ENCODE results near the gene DUS1L. TPM values are rescaled to one million over a fixed set of nuclear protein-coding genes. Genes with fewer than 3 reads are reported as not detected.

The DUS1L gene
- total and polyA plus RNA-seq, 2 donors (not counting 1 experiment from before 2014, with no cell fraction given), result 109 to 241 TPM

- DNase-seq, result no peak
- CTCF ChIA-PET, result interaction anchor here (1.0 to 2.1 kb wide), 2 partner anchors 12 to 66 kb away, joined by 3 to 7 read pairs; partner anchors contain the start of gene DCXR
- peaks cover 22% of the 10 kb centered on the region for H3K4me1 Mint-ChIP-seq
- H3K4me1 ChIP-seq (ENCODE audit: control insufficient read depth in 2 of 2, insufficient read depth in 2 of 2, low read length in 2 of 2), result peaks cover 26 to 37% of the 10 kb centered on the region in 2 donors
- no peak overlapping the region for H3K4me3 ChIP-seq (ENCODE audit: control extremely low read depth in 1 of 5, extremely low read depth in 1 of 5, insufficient read depth in 1 of 5, low read depth in 2 of 5, low read length in 4 of 5)
- H3K9me3 ChIP-seq (ENCODE audit: control extremely low read depth in 1 of 3, control insufficient read depth in 2 of 3, insufficient read depth in 1 of 3, low read length in 2 of 3), result peaks cover 0 to 5% (median 0%) of the 10 kb centered on the region in 3 donors
- no peaks in the 10 kb centered on the region for H3K27me3 Mint-ChIP-seq
- POLR2A ChIA-PET, result interaction anchor here (0.5 to 0.9 kb wide), 2 partner anchors 58 to 187 kb away, joined by 3 to 5 read pairs; partner anchors contain the start of gene CCDC57
- H3K4me3 Mint-ChIP-seq, result peak overlapping the region; percentile 16
- no peak for TF ChIP-seq CTCF (IDR thresholded peaks at IDR 0.05)
- TF ChIP-seq EZH2 (IDR thresholded peaks at IDR 0.05; ENCODE audit: borderline replicate concordance, insufficient read depth, low read depth, low read length, poor library complexity, severe bottlenecking), result no peak
- no peak for ATAC-seq (ENCODE audit: low read depth)
- peaks cover 44% of the 10 kb centered on the region for H4K20me1 ChIP-seq (ENCODE audit: control insufficient read depth, insufficient read depth, low read length, poor library complexity, severe bottlenecking)
- intact Hi-C loops (cut with micrococcal nuclease), result no loop called here
- H3K27me3 ChIP-seq (replicated peaks in 1 of 4; ENCODE audit: control extremely low read depth in 1 of 4, control insufficient read depth in 3 of 4, insufficient read depth in 4 of 4, low read length in 3 of 4), result peaks cover 0 to 32% (median 0%) of the 10 kb centered on the region in 4 experiments
- H3K9me3 Mint-ChIP-seq (ENCODE audit: insufficient read depth), result no peaks in the 10 kb centered on the region
- no peak overlapping the region for H2AFZ ChIP-seq (ENCODE audit: insufficient read depth, low read depth, low read length, poor library complexity, severe bottlenecking)
- H3K79me2 ChIP-seq (ENCODE audit: control insufficient read depth, insufficient read depth, low read length), result peaks cover 23% of the 10 kb centered on the region
- H3K27ac ChIP-seq (ENCODE audit: low read length in 2 of 2), result no peak overlapping the region
- H3K27ac Mint-ChIP-seq, result no peak overlapping the region
- H3K36me3 ChIP-seq (replicated peaks in 1 of 2; ENCODE audit: control extremely low read depth in 1 of 2, control insufficient read depth in 1 of 2, extremely low read depth in 1 of 2, insufficient read depth in 2 of 2, low read length in 1 of 2), result no peaks in the 10 kb centered on the region
- H3K4me2 ChIP-seq (replicated peaks; ENCODE audit: low read depth, low read length, poor library complexity, severe bottlenecking), result no peak overlapping the region
- WGBS (ENCODE audit: insufficient coverage), result 95% methylated on average over 25 of the region's 25 CpGs
- H3K9ac ChIP-seq (ENCODE audit: low read length), result no peak overlapping the region
These were observed 40.0 kb downstream of the DUS1L start for GRCh38 chr17:82025401-82026107.

- peaks cover 20% of the 10 kb centered on the region for H3K4me1 Mint-ChIP-seq
These were observed 40.7 kb downstream of the DUS1L start for GRCh38 chr17:82024859-82025258.

More at GRCh38 chr17:82024859-82025258, 40.7 kb downstream of the DUS1L start:
- ATAC-seq (ENCODE audit: low read depth) (no peak), DNase-seq (no peak)
- Histone ChIP-seq H2AFZ (ENCODE audit: insufficient read depth, low read depth, low read length, poor library complexity, severe bottlenecking) (no peak overlapping the region), H4K20me1 (ENCODE audit: control insufficient read depth, insufficient read depth, low read length, poor library complexity, severe bottlenecking) (peaks cover 43% of the 10 kb centered on the region), H3K27ac (ENCODE audit: low read length in 2 of 2) (no peak overlapping the region), H3K36me3 (replicated peaks in 1 of 2; ENCODE audit: control extremely low read depth in 1 of 2, control insufficient read depth in 1 of 2, extremely low read depth in 1 of 2, insufficient read depth in 2 of 2, low read length in 1 of 2) (no peaks in the 10 kb centered on the region), H3K27me3 (replicated peaks in 1 of 4; ENCODE audit: control extremely low read depth in 1 of 4, control insufficient read depth in 3 of 4, insufficient read depth in 4 of 4, low read length in 3 of 4) (peaks cover 0 to 27% (median 0%) of the 10 kb centered on the region in 4 experiments), H3K4me2 (replicated peaks; ENCODE audit: low read depth, low read length, poor library complexity, severe bottlenecking) (no peak overlapping the region), H3K9me3 (ENCODE audit: control extremely low read depth in 1 of 3, control insufficient read depth in 2 of 3, insufficient read depth in 1 of 3, low read length in 2 of 3) (peaks cover 0 to under 1% (median 0%) of the 10 kb centered on the region in 3 donors), H3K4me1 (ENCODE audit: control insufficient read depth in 2 of 2, insufficient read depth in 2 of 2, low read length in 2 of 2) (peaks cover 20 to 35% of the 10 kb centered on the region in 2 donors), H3K4me3 (ENCODE audit: control extremely low read depth in 1 of 5, extremely low read depth in 1 of 5, insufficient read depth in 1 of 5, low read depth in 2 of 5, low read length in 4 of 5) (no peak overlapping the region), H3K79me2 (ENCODE audit: control insufficient read depth, insufficient read depth, low read length) (peaks cover 23% of the 10 kb centered on the region), H3K9ac (ENCODE audit: low read length) (no peak overlapping the region)
- intact Hi-C loops (cut with micrococcal nuclease), result no loop called here
- no peak overlapping the region for H3K27ac Mint-ChIP-seq
- ChIA-PET CTCF (interaction anchor here (2.1 kb wide), 1 partner anchor 65 kb away, joined by 7 read pairs; no protein-coding TSS in a partner anchor), POLR2A (no interaction called here)
- H3K4me3 Mint-ChIP-seq, result no peak overlapping the region
- H3K9me3 Mint-ChIP-seq (ENCODE audit: insufficient read depth), result no peaks in the 10 kb centered on the region
- WGBS (ENCODE audit: insufficient coverage), result 98% methylated on average over 17 of the region's 17 CpGs
- no peaks in the 10 kb centered on the region for H3K27me3 Mint-ChIP-seq
- TF ChIP-seq CTCF (IDR thresholded peaks at IDR 0.05), result no peak
- no peak for TF ChIP-seq EZH2 (IDR thresholded peaks at IDR 0.05; ENCODE audit: borderline replicate concordance, insufficient read depth, low read depth, low read length, poor library complexity, severe bottlenecking)
